ENCODE results near the gene DHRS7C. TPM values are rescaled to one million over a fixed set of nuclear protein-coding genes. Genes with fewer than 3 reads are reported as not detected.

The DHRS7C gene
- total and polyA plus RNA-seq, 2 donors (not counting 1 experiment from before 2014, with no cell fraction given), result not detected

GRCh38 chr17:9837551-9838471 is 46.4 kb upstream of the DHRS7C start:
- Mint-ChIP-seq H3K27me3 (peaks cover 8% of the 10 kb centered on the region), H3K4me1 (no peaks in the 10 kb centered on the region), H3K27ac (no peak overlapping the region), H3K9me3 (ENCODE audit: insufficient read depth) (no peaks in the 10 kb centered on the region), H3K4me3 (no peak overlapping the region)
- no peak overlapping the region for H3K9ac ChIP-seq (ENCODE audit: low read length)
- no peaks in the 10 kb centered on the region for H4K20me1 ChIP-seq (ENCODE audit: control insufficient read depth, insufficient read depth, low read length, poor library complexity, severe bottlenecking)
- H3K36me3 ChIP-seq (replicated peaks in 1 of 2; ENCODE audit: control extremely low read depth in 1 of 2, control insufficient read depth in 1 of 2, extremely low read depth in 1 of 2, insufficient read depth in 2 of 2, low read length in 1 of 2), result no peaks in the 10 kb centered on the region
- intact Hi-C loops (cut with micrococcal nuclease), result no loop called here
- POLR2A ChIA-PET, result no interaction called here
- H3K27ac ChIP-seq (ENCODE audit: low read length in 2 of 2), result no peak overlapping the region
- DNase-seq (no peak), ATAC-seq (ENCODE audit: low read depth) (no peak)
- no peaks in the 10 kb centered on the region for H3K27me3 ChIP-seq (replicated peaks in 1 of 4; ENCODE audit: control extremely low read depth in 1 of 4, control insufficient read depth in 3 of 4, insufficient read depth in 4 of 4, low read length in 3 of 4)
- peaks cover 0 to 3% (median 0%) of the 10 kb centered on the region in 3 donors for H3K9me3 ChIP-seq (ENCODE audit: control extremely low read depth in 1 of 3, control insufficient read depth in 2 of 3, insufficient read depth in 1 of 3, low read length in 2 of 3)
- CTCF ChIA-PET, result no interaction called here
- no peak for TF ChIP-seq CTCF (IDR thresholded peaks at IDR 0.05)
- TF ChIP-seq EZH2 (IDR thresholded peaks at IDR 0.05; ENCODE audit: borderline replicate concordance, insufficient read depth, low read depth, low read length, poor library complexity, severe bottlenecking), result no peak
- no peak overlapping the region for H3K4me3 ChIP-seq (ENCODE audit: control extremely low read depth in 1 of 5, extremely low read depth in 1 of 5, insufficient read depth in 1 of 5, low read depth in 2 of 5, low read length in 4 of 5)
- H2AFZ ChIP-seq (ENCODE audit: insufficient read depth, low read depth, low read length, poor library complexity, severe bottlenecking), result no peak overlapping the region
- H3K4me2 ChIP-seq (replicated peaks; ENCODE audit: low read depth, low read length, poor library complexity, severe bottlenecking), result no peak overlapping the region
- WGBS (ENCODE audit: insufficient coverage), result 87% methylated on average over 10 of the region's 11 CpGs
- no peaks in the 10 kb centered on the region for H3K4me1 ChIP-seq (ENCODE audit: control insufficient read depth in 2 of 2, insufficient read depth in 2 of 2, low read length in 2 of 2)
- H3K79me2 ChIP-seq (ENCODE audit: control insufficient read depth, insufficient read depth, low read length), result no peaks in the 10 kb centered on the region

- TF ChIP-seq EZH2 (IDR thresholded peaks at IDR 0.05; ENCODE audit: borderline replicate concordance, insufficient read depth, low read depth, low read length, poor library complexity, severe bottlenecking) (no peak), CTCF (IDR thresholded peaks at IDR 0.05) (no peak)
- no peaks in the 10 kb centered on the region for H3K9me3 Mint-ChIP-seq (ENCODE audit: insufficient read depth)
- H3K27me3 ChIP-seq (replicated peaks in 1 of 4; ENCODE audit: control extremely low read depth in 1 of 4, control insufficient read depth in 3 of 4, insufficient read depth in 4 of 4, low read length in 3 of 4), result no peaks in the 10 kb centered on the region
- H3K36me3 ChIP-seq (replicated peaks in 1 of 2; ENCODE audit: control extremely low read depth in 1 of 2, control insufficient read depth in 1 of 2, extremely low read depth in 1 of 2, insufficient read depth in 2 of 2, low read length in 1 of 2), result no peaks in the 10 kb centered on the region
- ChIA-PET CTCF (no interaction called here), POLR2A (no interaction called here)
- intact Hi-C loops (cut with micrococcal nuclease), result no loop called here
- no peak overlapping the region for H3K27ac ChIP-seq (ENCODE audit: low read length in 2 of 2)
- 87% methylated on average over 2 of the region's 4 CpGs for WGBS (ENCODE audit: insufficient coverage)
- no peak overlapping the region for H3K9ac ChIP-seq (ENCODE audit: low read length)
- ATAC-seq (ENCODE audit: low read depth), result no peak
- H3K4me3 ChIP-seq (ENCODE audit: control extremely low read depth in 1 of 5, extremely low read depth in 1 of 5, insufficient read depth in 1 of 5, low read depth in 2 of 5, low read length in 4 of 5), result no peak overlapping the region
- H3K27me3 Mint-ChIP-seq, result peaks cover 6% of the 10 kb centered on the region
- H3K9me3 ChIP-seq (ENCODE audit: control extremely low read depth in 1 of 3, control insufficient read depth in 2 of 3, insufficient read depth in 1 of 3, low read length in 2 of 3), result peaks cover 0 to 3% (median 0%) of the 10 kb centered on the region in 3 donors
- no peaks in the 10 kb centered on the region for H4K20me1 ChIP-seq (ENCODE audit: control insufficient read depth, insufficient read depth, low read length, poor library complexity, severe bottlenecking)
- no peak for DNase-seq
- no peaks in the 10 kb centered on the region for H3K4me1 ChIP-seq (ENCODE audit: control insufficient read depth in 2 of 2, insufficient read depth in 2 of 2, low read length in 2 of 2)
- no peaks in the 10 kb centered on the region for H3K79me2 ChIP-seq (ENCODE audit: control insufficient read depth, insufficient read depth, low read length)
- no peak overlapping the region for H2AFZ ChIP-seq (ENCODE audit: insufficient read depth, low read depth, low read length, poor library complexity, severe bottlenecking)
- no peak overlapping the region for H3K4me2 ChIP-seq (replicated peaks; ENCODE audit: low read depth, low read length, poor library complexity, severe bottlenecking)
- no peak overlapping the region for H3K4me3 Mint-ChIP-seq
- H3K27ac Mint-ChIP-seq, result no peak overlapping the region
- H3K4me1 Mint-ChIP-seq, result no peaks in the 10 kb centered on the region
Measured at GRCh38 chr17:9833922-9834321, 42.5 kb upstream of the DHRS7C start.
